H1 (cell line): ENCODE data around the gene TATDN2. TPM values are rescaled to one million over a fixed set of nuclear protein-coding genes. Genes with fewer than 3 reads are reported as not detected.

Experiments used
- CBX8 ChIP-seq: fragments of 300-800, 300-1000 bp; sonication (generic); IDR thresholded peaks from 2 replicates; pipeline ENCODE4 v1.7.1; 2016; ENCODE audit warnings: low read depth, low read length, borderline replicate concordance
- EGR1 ChIP-seq: IDR thresholded peaks from 2 replicates; pipeline ENCODE4 v1.6.1; 2011; ENCODE audit warnings: low read depth, low read length, borderline replicate concordance
- JUN ChIP-seq: IDR thresholded peaks from 2 replicates; pipeline ENCODE4 v1.6.1; 2011; ENCODE audit warnings: low read depth, mild to moderate bottlenecking, improper control_type of control experiment, low read length
- MAX ChIP-seq: IDR thresholded peaks from 2 replicates; pipeline ENCODE4 v1.6.1; 2012; ENCODE audit warnings: inconsistent platforms
- SAP30 ChIP-seq: fragments of 300-600 bp; sonication (generic); IDR thresholded peaks from 2 replicates; pipeline ENCODE4 v1.7.1; 2012; ENCODE audit warnings: low read length, moderate library complexity, mild to moderate bottlenecking, inconsistent platforms; ENCODE audit not compliant: insufficient read depth, insufficient replicate concordance
- SP2 ChIP-seq: IDR thresholded peaks from 2 replicates; pipeline ENCODE4 v1.6.1; 2012; ENCODE audit warnings: mild to moderate bottlenecking, low read length, inconsistent platforms
- SRF ChIP-seq: IDR thresholded peaks from 2 replicates; pipeline ENCODE4 v1.6.1; 2011; ENCODE audit warnings: mild to moderate bottlenecking, low read depth, low read length, moderate library complexity
- polyA plus RNA-seq, 7 experiments: library from polyadenylated mRNA; depleted of rRNA in 3 of 7; stranded (reverse) in 5 of 7; unstranded in 2 of 7; fragments of >200 nt in 5 of 7; fragments of 200-250 nt in 2 of 7; gene quantifications; 1 replicate in 5 of 7; 2 replicates in 1 of 7; 4 replicates in 1 of 7; pipeline versions ENCODE4 v1.2.1 to v1.2.3, GENCODE V29; 2011 to 2013; ENCODE audit warnings: missing spikeins in 2 of 7, mixed read lengths in 2 of 7
- total RNA-seq: library from RNA; stranded (reverse); fragmentation: NEBNext Ultra II Directional; extraction: Animal tissue kit (Norgen Biotek cat#: 25700); gene quantifications from 2 replicates; pipeline ENCODE4 v1.2.1, GENCODE V29; 2021

The TATDN2 gene
- total and polyA plus RNA-seq, 2 of the 8 experiments (the other 6 are each of a cell fraction or from before 2014, with no cell fraction given) = 12.1 to 34.8 TPM

- TF ChIP-seq EGR1 = no peak
- TF ChIP-seq CBX8 = no peak
- no peak for TF ChIP-seq MAX
- TF ChIP-seq JUN = no peak
- TF ChIP-seq SAP30 = no peak
- no peak for TF ChIP-seq SP2
- no peak for TF ChIP-seq SRF
Observed at GRCh38 chr3:10235551-10235950, 12.7 kb upstream of the TATDN2 start (continued).
